NCI-H1694 (cell line): ENCODE measurements around the gene EDDM3A.
"Not testable (repeated sequence)": the region's sequence is repeated elsewhere in the genome, so short reads cannot be mapped to it uniquely, and the experiment has no call there.

ENCODE experiments used
- DNase-seq: peaks from one replicate; lab custom pipeline; 2025; lab: John Stamatoyannopoulos, UW

Gene EDDM3A

DNA sequence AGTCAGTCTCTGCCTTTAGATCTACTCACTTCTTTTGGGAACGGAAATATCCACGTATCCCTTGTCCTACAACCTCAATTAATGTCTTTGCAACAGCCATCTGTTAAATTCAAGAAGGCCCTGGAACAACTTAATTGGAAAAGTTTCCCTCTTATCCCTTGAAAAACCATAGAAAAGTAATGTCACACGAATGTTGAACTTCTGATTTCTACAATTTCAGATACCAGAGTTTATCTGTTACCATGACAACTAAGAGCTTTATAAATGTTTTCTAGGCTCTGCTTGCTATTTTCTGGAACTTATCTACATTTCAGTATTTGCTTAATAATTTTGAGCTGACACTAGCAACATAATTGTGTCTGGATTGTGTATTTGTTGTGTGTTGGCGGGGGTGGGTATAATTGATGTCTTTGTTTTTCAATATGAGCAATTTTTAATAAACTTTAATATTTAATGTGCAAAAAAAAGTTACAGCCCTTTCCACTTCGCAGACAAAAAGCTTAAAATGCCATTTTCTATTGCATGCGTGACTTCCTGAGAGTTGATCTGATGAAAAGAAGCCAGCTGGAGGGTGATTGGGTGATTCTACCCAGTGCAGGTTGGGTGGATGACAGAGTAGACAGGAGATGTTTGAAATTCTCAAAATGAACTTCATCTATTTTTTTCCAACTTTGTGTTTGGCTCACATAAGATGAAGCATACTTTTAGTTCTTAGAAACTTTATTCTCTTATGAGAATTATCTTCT is 11.8 kb upstream of the EDDM3A start:
- DNase-seq = no peak

DNA sequence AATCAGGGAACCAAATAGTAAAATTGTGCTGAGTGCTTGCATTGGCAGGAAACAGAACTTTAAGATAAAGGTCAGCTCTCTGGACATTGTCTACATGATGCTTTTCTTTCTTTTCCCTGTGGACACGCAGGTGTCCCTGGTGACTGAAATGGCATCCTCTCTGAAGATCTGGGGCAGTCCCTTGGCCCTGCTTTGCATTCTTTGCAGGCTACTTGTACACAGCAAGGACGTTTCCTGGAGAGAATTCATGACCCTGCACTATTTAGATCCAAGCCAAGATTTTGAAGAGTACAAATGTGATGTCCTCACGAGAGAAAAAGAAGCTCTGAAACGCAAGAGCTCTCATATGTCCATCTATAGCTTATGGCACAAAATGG is 11.3 kb upstream of the EDDM3A start:
- no peak for DNase-seq

DNA sequence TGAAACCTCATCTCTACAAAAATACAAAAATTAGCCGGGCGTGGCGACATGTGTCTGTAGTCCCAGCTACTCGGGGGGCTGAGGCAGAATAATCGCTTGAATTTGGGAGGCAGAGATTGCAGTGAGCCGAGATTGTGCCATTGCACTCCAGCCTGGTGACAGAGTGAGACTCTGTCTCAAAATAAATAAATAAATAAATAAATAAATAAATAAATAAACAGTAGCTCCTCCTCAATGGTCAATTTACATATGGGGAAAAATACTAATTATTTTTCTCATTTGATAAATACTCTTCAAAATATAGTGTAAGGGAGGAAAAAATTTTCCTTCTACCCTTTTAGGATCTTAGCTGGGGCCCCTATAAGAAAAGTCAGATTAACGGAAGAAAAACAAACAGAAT is 7.4 kb upstream of the EDDM3A start:
- not testable (repeated sequence) for DNase-seq

DNA sequence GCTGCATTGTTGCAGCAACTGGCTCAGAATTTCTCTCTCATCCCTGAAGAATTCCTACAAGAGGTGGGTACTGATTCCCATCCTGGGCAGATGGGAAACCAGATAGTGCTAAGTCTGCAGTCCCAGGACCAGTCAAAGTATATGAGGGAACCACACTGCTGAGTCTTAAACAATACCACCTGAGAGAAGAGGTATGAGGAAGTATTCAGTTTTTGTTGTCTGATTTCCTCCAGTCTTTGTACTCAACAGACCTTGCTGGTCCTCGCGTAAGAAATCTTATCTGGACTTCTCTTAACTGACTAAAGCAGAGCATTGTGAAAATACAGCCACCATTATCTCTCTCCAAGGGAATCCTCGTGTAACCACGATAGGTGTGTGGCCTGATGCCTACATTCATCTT is 3.6 kb upstream of the EDDM3A start:
- DNase-seq = no peak

DNA sequence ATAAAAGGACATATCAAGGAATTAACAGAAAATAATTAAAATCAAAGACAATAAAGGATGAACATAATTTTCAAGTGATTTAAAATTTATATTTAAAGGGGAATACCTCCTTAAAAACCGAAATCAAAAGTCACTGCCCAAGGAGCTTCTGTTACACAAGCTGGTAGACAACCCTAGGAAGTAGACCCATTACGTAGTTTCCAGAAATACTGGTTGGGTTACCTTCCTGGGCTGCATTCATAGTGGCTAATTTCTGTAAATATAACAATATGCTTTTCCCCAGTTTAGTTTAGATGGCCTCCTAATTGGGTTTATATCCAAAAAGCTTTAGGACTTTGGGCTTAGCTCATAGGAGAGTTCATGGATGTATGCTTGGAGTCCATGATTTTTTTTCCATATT is 2.1 kb upstream of the EDDM3A start:
- DNase-seq = no peak

GRCh38 chr14:20746566-20746965 is 879 bp downstream of the EDDM3A start:
- no peak for DNase-seq

- no peak for DNase-seq
Measured at GRCh38 chr14:20748439-20748838, 2.8 kb downstream of the EDDM3A start.

DNA sequence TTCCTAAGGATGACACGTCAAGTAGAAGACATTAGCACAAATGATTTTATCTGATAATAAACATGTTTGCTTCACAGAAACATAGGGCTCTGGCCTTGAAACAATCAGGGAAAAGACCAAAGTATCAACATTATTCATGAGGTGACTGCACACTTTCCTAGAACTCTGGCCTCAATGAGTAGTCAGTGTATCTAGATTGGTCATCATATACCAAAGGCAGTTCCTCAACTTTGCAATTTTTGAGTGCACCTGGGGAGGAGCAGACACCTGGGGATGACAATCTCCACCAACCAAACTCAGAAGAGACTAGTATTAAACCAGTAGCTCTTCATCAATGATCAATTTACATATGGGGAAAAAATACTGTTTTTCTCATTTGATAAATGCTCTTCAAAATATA is 4.5 kb downstream of the EDDM3A start:
- DNase-seq = no peak

DNA sequence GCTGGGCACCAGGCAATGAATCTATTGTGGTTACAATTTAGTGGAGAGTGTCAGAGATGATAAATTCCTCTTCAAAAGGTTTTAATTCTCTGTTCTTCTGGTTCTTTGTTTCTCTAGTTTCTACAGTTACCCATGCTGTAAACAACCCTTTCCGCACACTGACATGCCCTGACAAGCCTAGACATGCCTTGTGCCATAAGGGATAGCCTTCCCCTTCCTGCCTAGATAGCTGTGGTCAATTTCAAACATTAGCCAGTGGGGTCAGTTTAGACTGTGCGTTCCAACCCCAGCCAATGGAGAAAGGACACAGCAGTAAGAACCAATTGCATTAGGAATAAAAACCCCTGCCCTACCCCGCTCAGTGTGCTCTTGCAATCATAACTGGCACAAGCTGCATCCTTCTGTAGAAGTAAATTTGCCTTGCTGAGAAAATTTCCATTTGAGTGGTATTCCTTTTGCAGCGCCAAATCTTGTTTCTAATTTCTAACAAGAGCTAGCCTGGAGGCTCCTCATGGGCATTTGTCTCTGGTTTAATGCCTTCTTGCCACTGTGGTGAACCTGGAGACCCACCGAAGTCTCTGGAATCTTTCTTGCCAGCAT is 6.4 kb downstream of the EDDM3A start:
- DNase-seq = no peak

- DNase-seq = no peak
Measured at GRCh38 chr14:20754308-20754707, 8.6 kb downstream of the EDDM3A start.

- no peak for DNase-seq
Measured at GRCh38 chr14:20755037-20755436, 9.3 kb downstream of the EDDM3A start.

DNA sequence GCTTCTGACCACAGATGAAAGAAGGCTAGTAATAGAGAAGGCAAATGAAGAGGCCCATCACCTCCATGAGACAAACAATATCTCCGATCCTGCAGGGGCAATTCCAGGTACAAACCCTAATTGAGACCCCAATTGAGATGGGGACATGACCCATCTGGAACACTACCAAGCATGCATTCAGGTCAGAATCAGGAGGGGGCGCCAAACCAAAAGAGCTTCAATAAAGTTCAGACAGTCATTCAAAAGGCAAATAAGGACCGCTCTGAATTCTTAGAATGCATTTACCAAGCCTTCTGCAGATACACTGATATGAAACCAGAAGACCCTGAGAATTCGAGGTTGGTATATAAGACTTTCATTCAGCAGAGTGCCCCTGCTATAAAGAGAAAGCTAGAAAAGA is 12.3 kb downstream of the EDDM3A start:
- no peak for DNase-seq

DNA sequence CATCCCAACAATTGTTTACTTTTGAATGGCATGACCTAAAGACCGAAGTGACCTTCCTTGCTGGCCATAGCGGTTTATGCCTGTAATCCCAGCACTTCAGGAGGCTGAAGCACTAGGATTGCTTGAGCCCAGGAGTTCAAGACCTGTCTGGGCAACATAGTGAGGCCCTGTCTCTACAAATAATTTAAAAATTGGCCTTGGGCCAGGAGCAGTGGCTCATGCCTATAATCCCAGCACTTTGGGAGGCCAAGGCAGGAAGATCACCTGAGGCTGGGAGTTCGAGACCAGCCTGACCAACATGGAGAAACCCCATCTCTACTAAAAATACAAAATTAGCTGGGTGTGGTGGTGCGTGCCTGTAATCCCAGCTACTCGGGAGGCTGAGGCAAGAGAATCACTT is 13.8 kb downstream of the EDDM3A start:
- not testable (repeated sequence) for DNase-seq

DNA sequence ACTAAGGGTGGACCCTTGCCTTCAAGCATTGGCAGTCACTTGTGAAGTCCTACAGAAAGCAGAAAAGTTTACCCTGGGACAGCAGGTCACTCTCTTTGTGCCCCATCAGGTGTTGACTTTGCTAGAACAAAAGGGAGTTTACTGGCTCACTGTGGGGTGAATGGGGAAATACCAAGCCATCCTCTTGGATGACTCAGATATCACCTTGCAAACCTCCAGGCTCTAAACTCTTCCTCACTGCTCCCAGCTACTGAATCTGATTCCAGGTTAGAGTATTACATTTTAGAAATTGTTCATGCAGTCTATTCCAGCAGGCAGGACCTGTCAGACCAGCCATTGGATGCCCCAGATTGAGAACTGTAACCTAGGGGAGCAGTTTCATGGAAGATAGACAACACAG is 15.3 kb downstream of the EDDM3A start:
- DNase-seq = no peak

GRCh38 chr14:20768593-20768892 is 22.9 kb downstream of the EDDM3A start:
- DNase-seq = no peak

- no peak for DNase-seq
Measured at GRCh38 chr14:20769421-20769820, 23.7 kb downstream of the EDDM3A start.

DNA sequence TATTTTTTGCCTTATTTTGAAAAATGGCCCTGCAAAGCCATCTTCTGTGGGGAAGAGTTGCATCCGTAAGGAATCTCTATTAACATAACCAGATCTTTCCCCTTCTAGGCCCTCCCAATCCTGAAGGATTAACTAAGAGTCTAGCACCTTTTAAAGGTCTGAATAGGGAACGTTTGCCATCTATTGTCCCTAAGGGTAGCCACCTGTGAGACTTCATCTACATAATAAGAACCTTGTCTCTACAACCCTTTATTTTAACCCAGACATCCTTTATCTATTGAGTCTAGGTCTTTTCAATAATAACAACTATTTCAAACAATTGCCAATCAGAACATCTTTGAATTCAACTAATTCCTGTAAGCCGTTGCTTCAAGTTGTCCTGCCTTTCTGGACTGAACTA is 27.0 kb downstream of the EDDM3A start:
- DNase-seq = no peak

DNA sequence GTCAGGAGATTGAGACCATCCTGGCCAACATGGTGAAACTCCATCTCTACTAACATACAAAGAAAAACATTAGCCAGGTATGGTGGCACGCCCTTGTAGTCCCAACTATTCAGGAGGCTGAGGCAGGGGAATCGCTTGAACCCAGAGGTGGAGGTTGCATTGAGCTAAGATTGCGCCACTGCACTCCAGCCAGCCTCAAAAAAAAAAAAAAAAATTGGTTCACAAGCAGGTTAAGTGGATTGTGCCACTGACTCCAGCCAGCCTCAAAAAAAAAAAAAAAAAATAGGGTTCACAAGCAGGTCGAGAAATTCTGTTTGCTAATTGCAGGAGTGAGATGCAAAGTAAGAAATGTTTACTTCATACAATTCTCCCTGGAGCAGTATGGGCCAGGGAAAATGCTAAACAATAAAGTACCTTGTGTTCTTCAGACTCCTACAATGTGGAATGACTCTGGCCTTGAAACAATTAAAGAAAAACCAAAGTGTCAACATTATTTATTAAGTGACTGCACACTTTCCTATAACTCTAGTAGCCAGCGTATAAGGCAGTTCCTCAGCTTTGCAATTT is 28.7 kb downstream of the EDDM3A start:
- DNase-seq = no peak

DNA sequence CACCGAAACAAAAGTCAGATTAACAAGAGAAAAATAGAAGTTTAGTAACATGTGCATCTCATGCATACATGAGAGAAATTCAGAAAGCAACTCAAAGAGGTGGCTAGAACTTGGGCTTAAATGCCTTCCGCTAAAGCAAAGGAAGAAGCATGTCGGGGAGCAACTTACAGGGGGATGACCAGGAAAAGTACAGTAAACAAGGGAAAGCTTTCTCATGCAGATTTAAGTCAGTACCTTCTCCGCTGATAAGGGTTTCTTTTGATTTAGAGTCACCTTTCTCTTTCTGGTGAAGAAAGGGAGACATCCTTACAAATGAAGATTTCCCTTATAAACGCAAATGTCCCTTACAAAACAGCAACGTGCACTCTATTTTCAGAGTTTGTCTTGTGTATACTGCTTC is 29.4 kb downstream of the EDDM3A start:
- DNase-seq = no peak

DNA sequence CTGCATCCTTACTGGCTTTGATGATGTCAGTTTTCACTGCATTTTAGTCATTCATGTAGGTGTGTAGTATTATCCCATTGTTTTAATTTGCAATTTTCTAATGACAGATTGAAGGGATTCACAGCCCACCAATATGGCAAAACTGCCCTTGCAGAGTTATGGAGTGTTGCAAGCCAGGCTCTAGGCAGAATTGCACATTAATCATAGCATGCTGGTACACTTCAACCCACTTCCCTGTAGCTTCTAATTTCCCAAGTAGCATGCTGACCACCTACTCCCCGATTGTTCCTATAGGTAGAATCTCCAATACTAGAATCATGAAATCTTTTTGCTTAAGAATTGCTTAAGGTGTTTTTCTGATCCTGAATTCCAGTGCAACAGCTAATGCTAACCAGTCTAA is 30.2 kb downstream of the EDDM3A start:
- no peak for DNase-seq

- DNase-seq = no peak
Measured at GRCh38 chr14:20781803-20782202, 36.1 kb downstream of the EDDM3A start.

- no peak for DNase-seq
Measured at GRCh38 chr14:20782280-20782890, 36.7 kb downstream of the EDDM3A start.

- DNase-seq = no peak
Measured at GRCh38 chr14:20787025-20787424, 41.3 kb downstream of the EDDM3A start.
